Smooth muscle cell of the umbilical artery (primary cell): ENCODE results near the gene PCSK4. TPM values are rescaled to one million over a fixed set of nuclear protein-coding genes. Genes with fewer than 3 reads are reported as not detected.

ENCODE experiments used
- total RNA-seq: library from RNA; depleted of rRNA; stranded (reverse); fragments of >200 nt; gene quantifications from 2 replicates; pipeline ENCODE4 v1.2.3, GENCODE V29; 2014

The PCSK4 gene
- 1.2 and 1.7 TPM in 2 replicates for total RNA-seq

DNA sequence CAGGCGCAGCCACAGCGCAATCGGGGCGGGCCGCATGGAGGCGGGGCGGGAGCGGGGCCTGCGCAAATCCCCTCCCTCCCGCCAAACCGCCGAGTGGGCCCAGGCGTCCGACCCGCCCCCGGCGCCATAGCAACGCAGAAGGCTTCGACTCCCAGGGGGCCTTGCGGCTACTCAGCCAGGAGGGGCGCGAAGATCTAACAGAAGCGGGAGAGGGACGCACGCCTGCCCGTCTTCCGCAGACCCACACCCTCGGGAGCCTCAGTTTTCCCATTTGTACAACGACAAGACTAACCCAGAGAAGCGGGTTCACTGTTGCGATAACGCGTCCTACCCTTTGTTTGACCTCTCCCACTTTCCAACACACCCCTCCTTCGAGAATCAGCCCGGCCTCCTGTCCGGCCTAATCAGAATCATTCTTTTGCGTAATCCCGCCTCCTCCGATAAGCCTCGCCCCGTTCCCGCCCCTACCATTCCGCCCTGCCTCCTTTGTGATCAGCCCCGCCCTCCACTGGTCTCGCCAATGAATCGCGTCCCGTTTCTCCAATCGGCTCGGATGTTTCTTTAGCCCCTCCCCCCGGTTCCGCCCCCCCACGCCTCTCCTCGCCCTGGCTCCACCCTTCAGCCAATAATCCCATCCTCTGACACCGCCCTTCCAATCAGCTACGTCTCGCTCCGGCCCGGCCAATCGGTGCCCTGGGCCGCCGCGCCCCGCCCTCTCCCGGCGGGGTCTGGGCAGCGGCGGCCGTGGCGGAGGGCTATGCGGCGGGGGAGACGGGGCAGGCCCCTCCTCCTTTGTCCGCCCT is at the start of gene PCSK4:
Gene PCSK4 (minus strand): TSS at position 40 of the 803 bp plus-strand sequence. CDS start 4 bp downstream, at position 36.

DNA sequence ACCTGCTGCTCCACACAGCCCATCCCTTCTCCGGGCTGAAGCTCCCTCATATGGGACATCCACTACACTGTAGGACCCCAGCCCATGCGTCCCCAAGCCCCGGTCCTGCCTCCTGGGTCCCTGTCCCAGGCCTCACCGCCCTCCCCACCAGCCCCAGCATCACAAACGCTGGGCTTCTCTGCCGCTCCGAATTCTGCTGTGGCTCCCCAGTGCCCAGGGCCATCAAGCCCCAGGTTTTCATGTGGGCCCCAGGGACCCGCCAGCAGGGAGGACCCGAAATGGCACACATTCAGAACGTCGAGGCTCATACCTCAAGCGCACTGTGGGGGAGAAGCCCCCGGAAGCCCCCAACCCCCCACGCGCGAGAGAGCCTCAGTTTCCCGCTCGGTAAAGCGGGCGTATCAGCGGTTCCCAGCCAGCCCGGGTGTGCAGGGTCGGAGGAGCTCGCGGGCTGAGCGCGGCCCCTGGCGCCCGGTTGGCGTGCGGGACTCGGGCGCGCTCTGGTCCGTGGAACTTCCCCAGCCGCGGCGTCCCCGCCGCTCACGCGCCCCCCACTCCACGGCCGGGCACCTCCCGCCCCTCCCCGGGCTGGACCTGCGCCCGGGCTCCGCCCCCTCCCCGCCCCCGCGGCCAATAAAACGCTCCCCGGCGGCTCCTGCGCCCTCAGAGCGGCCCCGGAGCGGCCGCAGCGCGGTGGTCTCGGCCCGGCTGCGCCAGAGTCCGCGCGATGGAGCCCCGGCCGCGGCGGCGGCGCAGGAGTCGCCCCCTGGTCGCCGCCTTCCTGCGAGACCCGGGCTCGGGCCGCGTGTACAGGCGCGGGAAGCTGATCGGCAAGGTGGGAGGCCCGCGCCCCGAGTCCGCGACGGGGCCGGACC is 33.5 kb upstream of the PCSK4 start, which contains the start of gene PLK5:
Gene PLK5 (plus strand): TSS at position 666 of the 875 bp plus-strand sequence. CDS start 2,920 bp downstream, outside the sequence.

DNA sequence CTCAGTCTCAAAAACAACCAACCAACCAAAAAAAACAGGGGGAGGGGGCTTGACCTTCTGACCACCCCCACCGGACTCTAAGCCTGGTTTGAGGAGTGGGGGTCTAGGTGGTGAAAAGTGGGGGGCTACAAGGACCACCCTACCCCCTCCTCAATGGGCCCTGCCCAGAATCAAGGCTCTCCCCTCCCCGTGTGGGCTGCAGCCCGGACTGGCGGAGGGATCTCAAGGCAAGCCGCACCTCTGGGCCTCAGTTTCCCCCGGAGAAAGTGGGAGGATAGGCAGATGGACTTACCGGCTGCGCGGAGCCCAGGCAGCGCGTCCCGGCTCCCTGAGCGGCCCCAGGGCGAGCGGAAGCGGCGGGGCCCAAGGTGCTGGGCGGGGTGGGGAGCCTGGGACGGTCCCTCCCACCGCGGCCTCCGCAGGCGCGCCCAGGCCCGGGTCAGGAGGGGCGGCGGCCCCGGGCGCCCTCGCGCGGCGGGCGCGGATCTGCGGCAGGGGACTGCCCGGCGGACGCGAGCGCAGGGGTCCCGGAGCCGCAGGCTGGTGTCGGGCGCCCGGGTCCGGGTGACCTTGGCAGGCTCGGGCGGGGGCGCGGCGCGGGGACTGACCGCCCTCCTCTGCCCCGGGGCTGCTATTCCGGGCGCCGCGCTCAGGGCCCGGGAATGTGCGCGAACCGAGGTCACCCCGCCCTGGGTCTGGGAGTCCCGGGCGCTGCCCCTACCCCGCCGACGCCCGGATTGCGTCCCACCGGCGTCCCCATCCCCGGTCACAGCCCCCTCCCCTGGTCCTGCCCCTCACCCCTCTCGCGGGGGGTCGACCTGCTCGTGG is 22.7 kb upstream of the PCSK4 start, which contains the start of gene ADAMTSL5:
Gene ADAMTSL5 (minus strand): TSS at position 349 of the 828 bp plus-strand sequence. CDS start 2,076 bp downstream, outside the sequence.

DNA sequence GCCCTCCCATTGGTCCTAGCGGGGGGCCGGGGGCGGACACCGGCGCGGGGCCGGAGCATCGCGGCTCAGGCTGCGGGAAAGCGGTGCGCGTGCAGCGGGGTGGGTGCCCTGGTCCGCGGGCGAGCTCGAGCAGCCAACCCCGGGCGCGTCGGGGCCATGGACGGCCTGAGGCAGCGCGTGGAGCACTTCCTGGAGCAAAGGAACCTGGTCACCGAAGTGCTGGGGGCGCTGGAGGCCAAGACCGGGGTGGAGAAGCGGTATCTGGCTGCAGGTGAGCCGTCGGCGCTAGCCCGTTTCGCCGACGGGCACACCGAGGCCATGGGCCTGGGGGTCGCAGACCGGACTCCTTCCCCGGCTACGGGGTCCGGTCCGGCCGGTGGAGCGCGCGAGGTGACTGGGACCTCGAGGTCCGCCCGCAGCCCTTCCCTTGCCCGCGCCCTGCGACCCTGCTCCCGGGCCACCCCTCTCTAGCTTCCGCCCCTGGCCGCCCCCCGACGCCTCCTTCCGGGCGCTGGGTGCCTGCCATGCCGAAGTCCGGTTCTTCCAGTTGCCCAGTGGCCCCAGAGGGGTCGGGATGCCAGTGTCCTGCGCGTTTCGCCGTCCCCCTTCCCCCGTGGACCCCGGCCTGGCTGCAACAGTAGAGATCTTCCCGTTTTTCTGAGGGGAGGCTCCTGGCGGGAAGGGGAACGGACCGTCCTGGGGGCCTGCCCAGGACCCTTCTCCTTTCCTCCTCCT is 1.1 kb upstream of the PCSK4 start, which contains the start of gene REEP6:
Gene REEP6 (plus strand): TSS at position 68 of the 735 bp plus-strand sequence. CDS start 89 bp downstream, at position 157.

DNA sequence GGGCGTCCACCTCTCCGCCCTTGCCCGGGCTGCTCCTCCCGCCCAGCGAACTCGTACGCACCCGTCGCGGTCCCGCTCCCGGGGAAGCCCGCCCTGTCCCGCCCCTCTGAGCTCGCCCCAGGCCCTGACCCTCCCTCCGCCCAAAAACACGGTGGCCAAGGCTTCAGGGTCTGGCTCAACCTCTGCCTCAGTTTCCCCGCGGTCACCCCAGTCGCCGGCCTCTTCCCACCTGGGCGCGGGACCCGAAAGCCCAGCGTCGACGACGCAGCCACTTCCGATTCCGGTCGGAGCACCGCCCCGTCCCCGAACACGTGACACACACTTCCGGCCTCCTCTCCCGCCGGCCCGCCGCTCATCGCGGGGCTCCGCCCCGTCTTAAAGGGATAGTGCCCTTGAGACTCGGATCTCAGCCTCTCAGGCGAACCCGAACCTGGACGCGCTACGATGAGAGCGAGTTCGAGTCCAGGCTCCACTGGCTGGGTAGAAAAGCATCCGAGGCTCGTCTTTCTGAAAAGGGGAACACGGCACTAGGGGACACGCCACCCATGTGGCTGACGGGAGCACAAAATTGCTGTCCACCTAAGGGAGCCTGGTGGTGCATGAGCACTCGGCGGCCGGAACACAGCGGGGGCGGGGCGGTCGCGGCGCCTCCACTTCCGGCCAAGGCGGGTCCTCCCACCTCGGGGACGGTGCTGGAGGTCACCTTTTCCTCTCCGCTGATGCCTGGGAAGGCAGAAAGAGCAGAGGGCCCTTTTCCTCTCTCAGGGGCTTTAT is 11.0 kb downstream of the PCSK4 start, which contains the start of gene C19orf25:
Gene C19orf25 (minus strand): TSS at position 282 of the 774 bp plus-strand sequence. CDS start 312 bp downstream, outside the sequence.

DNA sequence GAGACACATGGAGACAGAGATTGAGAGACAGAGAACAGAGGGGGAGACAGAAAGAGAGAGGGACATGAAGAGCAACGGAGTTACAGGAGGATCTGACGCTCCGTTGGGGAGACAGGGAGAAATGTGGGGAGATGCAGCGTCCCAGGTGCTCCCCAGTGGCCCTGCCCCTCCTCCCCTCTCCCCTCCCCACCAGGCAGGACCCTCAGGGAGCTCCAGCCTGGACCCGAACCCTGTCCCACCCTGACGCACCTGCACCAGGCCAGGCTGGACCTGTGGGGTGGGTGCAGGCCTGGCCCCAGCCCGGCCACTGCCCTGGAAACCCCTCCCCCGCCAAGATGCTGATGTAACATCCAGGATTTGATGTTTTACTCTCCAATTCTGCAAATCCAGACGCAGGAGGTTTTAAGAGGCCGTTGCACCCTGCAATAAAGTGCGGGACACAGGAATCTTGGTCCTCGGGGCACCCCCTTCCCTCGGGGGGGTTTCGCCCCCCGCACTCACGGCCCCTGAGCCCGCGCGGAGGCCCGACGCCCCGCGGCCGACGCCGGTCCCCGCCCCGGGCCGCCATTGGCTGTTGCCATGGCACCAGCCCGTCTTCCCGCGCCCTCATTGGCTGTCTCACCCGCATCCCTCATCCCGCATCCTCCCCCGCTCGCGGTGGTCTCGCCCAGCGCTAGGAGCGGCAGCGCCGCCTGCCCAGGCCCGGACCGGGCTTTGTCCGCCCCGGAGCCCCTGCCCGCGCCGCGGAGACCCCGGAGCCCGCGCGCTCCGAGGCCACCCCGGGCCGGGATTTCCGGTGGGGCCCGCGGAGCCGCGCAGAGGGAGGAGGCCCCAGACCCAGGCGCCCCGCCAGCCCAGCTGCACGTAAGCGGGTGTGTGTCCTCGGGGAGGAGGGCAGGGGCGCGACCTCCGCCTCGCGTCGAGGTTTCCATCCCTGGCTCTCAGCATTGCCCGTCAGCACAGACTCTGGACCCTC is 40.4 kb downstream of the PCSK4 start, which contains the start of gene APC2:
Gene APC2 (plus strand): TSS at position 655 of the 976 bp plus-strand sequence. CDS start 2,881 bp downstream, outside the sequence.

DNA sequence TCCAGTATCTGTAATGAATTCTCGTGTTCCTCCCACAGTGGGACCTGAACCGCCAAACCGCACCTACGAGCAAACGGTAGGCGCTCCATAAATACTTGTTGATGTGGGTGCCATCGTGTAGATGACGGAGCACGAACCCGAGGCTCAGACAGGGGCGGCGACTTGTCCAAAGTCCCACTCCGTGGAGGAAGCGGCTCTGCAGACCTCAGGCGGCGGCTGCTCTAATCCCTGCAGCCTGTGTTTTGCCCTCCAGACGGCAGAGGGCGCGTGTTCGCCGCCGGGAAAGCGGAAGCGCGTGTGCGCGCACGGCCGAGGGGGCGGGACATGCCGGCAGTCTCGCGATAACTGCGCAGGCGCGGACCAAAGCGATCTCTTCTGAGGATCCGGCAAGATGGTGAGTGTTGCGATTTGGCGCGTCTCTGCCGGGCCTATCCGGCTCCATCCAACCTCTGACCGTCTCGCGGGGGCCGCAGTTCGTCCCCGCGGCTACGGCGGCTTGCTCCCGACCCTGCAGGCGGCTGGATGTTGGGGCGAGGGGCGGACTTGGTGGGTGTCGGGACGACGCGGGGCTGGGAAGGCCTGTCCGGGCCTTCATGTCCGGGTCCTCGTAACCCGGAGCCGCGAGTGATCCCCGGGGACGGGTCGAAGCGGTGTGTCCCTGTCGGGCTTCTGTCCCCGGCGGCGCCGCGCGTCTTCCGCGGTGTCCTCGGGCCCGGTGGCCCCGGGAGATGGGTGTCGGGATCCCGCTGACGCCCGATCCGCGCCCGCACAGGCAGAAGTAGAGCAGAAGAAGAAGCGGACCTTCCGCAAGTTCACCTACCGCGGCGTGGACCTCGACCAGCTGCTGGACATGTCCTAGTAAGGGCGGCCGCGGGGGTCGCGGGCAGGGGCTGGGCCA is 51.9 kb downstream of the PCSK4 start, which contains the start of gene RPS15:
Gene RPS15 (plus strand): TSS at position 362 of the 898 bp plus-strand sequence. CDS start 30 bp downstream, at position 392.

Other genes starting within 250 kb of the PCSK4 start
- 16.0 and 31.6 TPM in 2 replicates for gene ATP5F1D, start 248.6 kb downstream of the PCSK4 start, total RNA-seq
- gene MIDN, start 241.8 kb downstream of the PCSK4 start, total RNA-seq: 23.2 and 32.6 TPM in 2 replicates
- gene CIRBP, start 221.0 kb downstream of the PCSK4 start, total RNA-seq: 101 and 177 TPM in 2 replicates
- 23.8 and 45.4 TPM in 2 replicates for gene FAM174C, start 214.8 kb downstream of the PCSK4 start, total RNA-seq
- not detected in 2 replicates for gene EFNA2, start 204.5 kb downstream of the PCSK4 start, total RNA-seq
- gene NDUFS7, start 106.4 kb downstream of the PCSK4 start, total RNA-seq: 53.2 and 65.3 TPM in 2 replicates
- 30.0 and 30.2 TPM in 2 replicates for gene GAMT, start 88.8 kb downstream of the PCSK4 start, total RNA-seq
- gene DAZAP1, start 82.8 kb downstream of the PCSK4 start, total RNA-seq: 39.2 and 75.1 TPM in 2 replicates
- gene RPS15, start 52.0 kb downstream of the PCSK4 start, total RNA-seq: 254 and 522 TPM in 2 replicates
- gene APC2, start 40.2 kb downstream of the PCSK4 start, total RNA-seq: 0.46 and 0.89 TPM in 2 replicates
- gene C19orf25, start 11.1 kb downstream of the PCSK4 start, total RNA-seq: 24.9 and 31.6 TPM in 2 replicates
- gene REEP6, start 831 bp upstream of the PCSK4 start, total RNA-seq: 1.7 and 2.4 TPM in 2 replicates
- 5.0 and 5.4 TPM in 2 replicates for gene ADAMTSL5, start 22.7 kb upstream of the PCSK4 start, total RNA-seq
- 0.14 TPM in 1 of 2 replicates, not detected in the other for gene PLK5, start 33.7 kb upstream of the PCSK4 start, total RNA-seq
- 33.6 and 45.5 TPM in 2 replicates for gene MEX3D, start 78.0 kb upstream of the PCSK4 start, total RNA-seq
- gene MBD3, start 102.5 kb upstream of the PCSK4 start, total RNA-seq: 70.7 and 96.9 TPM in 2 replicates
- 34.0 and 45.1 TPM in 2 replicates for gene UQCR11, start 115.1 kb upstream of the PCSK4 start, total RNA-seq
- 72.8 and 154 TPM in 2 replicates for gene TCF3, start 162.3 kb upstream of the PCSK4 start, total RNA-seq